ENCODE results near the gene CST3.
"Not testable (repeated sequence)": the region's sequence is repeated elsewhere in the genome, so short reads cannot be mapped to it uniquely, and the experiment has no call there.

CST3 gene

GRCh38 chr20:23640671-23641667 is 3.2 kb upstream of the CST3 start:
- FAIRE-seq, result no peak

GRCh38 chr20:23640018-23640601 is 2.4 kb upstream of the CST3 start:
- FAIRE-seq, result no peak

GRCh38 chr20:23639490-23639958 is 1.8 kb upstream of the CST3 start:
- FAIRE-seq, result no peak

GRCh38 chr20:23638309-23638708 is 554 bp upstream of the CST3 start:
- FAIRE-seq, result no peak

GRCh38 chr20:23636908-23637281 is 860 bp downstream of the CST3 start:
- no peak for FAIRE-seq

- FAIRE-seq, result no peak
Measured at GRCh38 chr20:23636182-23636907, 1.4 kb downstream of the CST3 start.

GRCh38 chr20:23635768-23636090 is 2.0 kb downstream of the CST3 start:
- FAIRE-seq, result not testable (repeated sequence)

- FAIRE-seq, result no peak
Measured at GRCh38 chr20:23634985-23635767, 2.6 kb downstream of the CST3 start.

- no peak for FAIRE-seq
Measured at GRCh38 chr20:23634044-23634801, 3.5 kb downstream of the CST3 start.

GRCh38 chr20:23632711-23633573 is 4.8 kb downstream of the CST3 start:
- FAIRE-seq, result no peak

GRCh38 chr20:23631981-23632710 is 5.6 kb downstream of the CST3 start:
- FAIRE-seq, result no peak

- no peak for FAIRE-seq
Measured at GRCh38 chr20:23631226-23631822, 6.4 kb downstream of the CST3 start.

- FAIRE-seq, result no peak
Measured at GRCh38 chr20:23630392-23630849, 7.3 kb downstream of the CST3 start.

GRCh38 chr20:23629542-23630391 is 8.0 kb downstream of the CST3 start:
- FAIRE-seq, result no peak

GRCh38 chr20:23629017-23629541 is 8.7 kb downstream of the CST3 start:
- no peak for FAIRE-seq

GRCh38 chr20:23628402-23629016 is 9.2 kb downstream of the CST3 start:
- FAIRE-seq, result no peak

GRCh38 chr20:23627501-23627900 is 10.3 kb downstream of the CST3 start:
- FAIRE-seq, result no peak

GRCh38 chr20:23626040-23626620 is 11.6 kb downstream of the CST3 start:
- FAIRE-seq, result no peak
